Liver (tissue), 3 donors: ENCODE results near the gene DNAJA4.

Source experiments
- EGR1 ChIP-seq, 2 donors: IDR thresholded peaks; 2 replicates each; pipeline ENCODE4 v1.6.1; 2016 to 2018; ENCODE audit warnings: antibody characterized with exemption in 2 of 2, low read depth in 2 of 2
- GABPA ChIP-seq, 2 donors: IDR thresholded peaks in 1 of 2; conservative IDR thresholded peaks in 1 of 2; 2 replicates each; pipeline ENCODE4 v1.6.1; 2016; ENCODE audit warnings: antibody characterized with exemption in 2 of 2, mild to moderate bottlenecking in 1 of 2, moderate library complexity in 1 of 2
- RAD21 ChIP-seq, 2 donors: IDR thresholded peaks; 2 replicates each; pipeline ENCODE4 v1.6.1; 2016; ENCODE audit warnings: antibody characterized with exemption in 2 of 2, mild to moderate bottlenecking in 2 of 2
- TAF1 ChIP-seq: conservative IDR thresholded peaks from 2 replicates; pipeline ENCODE4 v1.6.1; 2016; ENCODE audit warnings: antibody characterized with exemption, mild to moderate bottlenecking
- YY1 ChIP-seq: IDR thresholded peaks from 2 replicates; pipeline ENCODE4 v1.6.1; 2016; ENCODE audit warnings: antibody characterized with exemption, mild to moderate bottlenecking
- ZBTB33 ChIP-seq: IDR thresholded peaks from 2 replicates; pipeline ENCODE4 v1.6.1; 2016; ENCODE audit warnings: antibody characterized with exemption
- TF ChIP-seq, protein P1 (sequence below): fragments of 150-350 bp; IDR thresholded peaks from 2 replicates; pipeline ENCODE4 v1.5.1; 2017; ENCODE audit warnings: improper control_type of control experiment, low read depth, low read length; ENCODE audit not compliant: missing input control
- TF ChIP-seq, protein P2 (sequence below): IDR thresholded peaks from 2 replicates; pipeline ENCODE4 v1.6.1; 2016; ENCODE audit warnings: antibody characterized with exemption
- donor health status: healthy.
- donor health status: healthy.

DNA sequence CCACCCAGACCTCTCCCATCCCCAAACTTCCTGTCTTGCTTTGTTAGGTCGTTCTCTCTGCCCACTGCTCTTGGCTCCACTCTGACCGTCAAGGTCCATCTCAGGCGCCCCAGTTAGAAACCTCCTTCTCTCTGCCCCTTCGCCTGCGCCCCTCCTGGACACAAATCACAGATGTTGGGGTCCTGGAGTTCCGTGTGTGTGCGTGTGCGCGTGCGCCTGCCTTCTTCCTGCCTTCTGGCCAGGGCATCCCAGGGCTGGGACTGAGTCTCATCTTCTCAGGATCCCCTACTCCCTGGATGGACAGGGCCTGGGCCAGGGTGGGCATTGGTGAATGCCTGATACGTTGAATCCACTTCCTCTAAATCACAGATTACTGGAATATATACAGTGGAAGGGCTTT lies 30.9 kb upstream of the DNAJA4 start:
- TF ChIP-seq, protein P1, sequence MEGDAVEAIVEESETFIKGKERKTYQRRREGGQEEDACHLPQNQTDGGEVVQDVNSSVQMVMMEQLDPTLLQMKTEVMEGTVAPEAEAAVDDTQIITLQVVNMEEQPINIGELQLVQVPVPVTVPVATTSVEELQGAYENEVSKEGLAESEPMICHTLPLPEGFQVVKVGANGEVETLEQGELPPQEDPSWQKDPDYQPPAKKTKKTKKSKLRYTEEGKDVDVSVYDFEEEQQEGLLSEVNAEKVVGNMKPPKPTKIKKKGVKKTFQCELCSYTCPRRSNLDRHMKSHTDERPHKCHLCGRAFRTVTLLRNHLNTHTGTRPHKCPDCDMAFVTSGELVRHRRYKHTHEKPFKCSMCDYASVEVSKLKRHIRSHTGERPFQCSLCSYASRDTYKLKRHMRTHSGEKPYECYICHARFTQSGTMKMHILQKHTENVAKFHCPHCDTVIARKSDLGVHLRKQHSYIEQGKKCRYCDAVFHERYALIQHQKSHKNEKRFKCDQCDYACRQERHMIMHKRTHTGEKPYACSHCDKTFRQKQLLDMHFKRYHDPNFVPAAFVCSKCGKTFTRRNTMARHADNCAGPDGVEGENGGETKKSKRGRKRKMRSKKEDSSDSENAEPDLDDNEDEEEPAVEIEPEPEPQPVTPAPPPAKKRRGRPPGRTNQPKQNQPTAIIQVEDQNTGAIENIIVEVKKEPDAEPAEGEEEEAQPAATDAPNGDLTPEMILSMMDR, result no peak
- TF ChIP-seq TAF1 (no peak), ZBTB33 (no peak), YY1 (no peak), RAD21 (IDR thresholded peaks at IDR 0.05) (no peak), GABPA (IDR thresholded peaks at IDR 0.05 in 1 of 2, conservative IDR thresholded peaks at IDR 0.05 in 1 of 2) (no peak), EGR1 (IDR thresholded peaks at IDR 0.05; ENCODE audit: low read depth in 2 of 2) (no peak)
- TF ChIP-seq, protein P2, sequence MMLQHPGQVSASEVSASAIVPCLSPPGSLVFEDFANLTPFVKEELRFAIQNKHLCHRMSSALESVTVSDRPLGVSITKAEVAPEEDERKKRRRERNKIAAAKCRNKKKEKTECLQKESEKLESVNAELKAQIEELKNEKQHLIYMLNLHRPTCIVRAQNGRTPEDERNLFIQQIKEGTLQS, result no peak
